Lung (tissue), 12 donors: Measurements from ENCODE around the gene CDC6. TPM values are rescaled to one million over a fixed set of nuclear protein-coding genes. Genes with fewer than 3 reads are reported as not detected.
"Not testable (repeated sequence)": the region's sequence is repeated elsewhere in the genome, so short reads cannot be mapped to it uniquely, and the experiment has no call there.

Source experiments
- ATAC-seq: fragments of 200-7000 bp; cut with Tn5 transposase; one replicate; pipeline ENCODE4 v1.9.1; 2020; ENCODE audit warnings: moderate number of reproducible peaks; ENCODE audit not compliant: insufficient read depth, low FRiP score
- DNase-seq, 3 donors: peaks; one replicate each; pipeline ENCODE4 v3.0.0-alpha.2; 2013 to 2017
- H3K27ac ChIP-seq, 2 donors: one replicate each; pipeline ENCODE4 v1.5.1; 2013; ENCODE audit warnings: mild to moderate bottlenecking in 2 of 2, moderate library complexity in 2 of 2, control low read depth in 1 of 2, inconsistent platforms in 1 of 2, low read depth in 1 of 2, low read length in 1 of 2
- H3K27me3 ChIP-seq, 3 donors: one replicate each; pipeline ENCODE4 v1.5.1; 2013; ENCODE audit warnings: low read length in 2 of 3; ENCODE audit not compliant: control insufficient read depth in 3 of 3, insufficient read depth in 3 of 3
- H3K36me3 ChIP-seq, 4 donors: one replicate each; pipeline ENCODE4 v1.5.1; 2013; ENCODE audit warnings: low read length in 4 of 4, mild to moderate bottlenecking in 1 of 4, moderate library complexity in 1 of 4; ENCODE audit not compliant: control insufficient read depth in 4 of 4, insufficient read depth in 4 of 4
- H3K4me1 ChIP-seq, 5 donors: one replicate each; pipeline ENCODE4 v1.5.1; 2013; ENCODE audit warnings: low read length in 5 of 5, mild to moderate bottlenecking in 2 of 5, moderate library complexity in 1 of 5; ENCODE audit not compliant: control insufficient read depth in 5 of 5, insufficient read depth in 5 of 5
- H3K4me3 ChIP-seq: one replicate; pipeline ENCODE4 v1.5.1; 2013; ENCODE audit warnings: mild to moderate bottlenecking, control low read depth, moderate library complexity
- H3K9ac ChIP-seq, 2 donors: one replicate each; pipeline ENCODE4 v1.5.1; 2013; ENCODE audit warnings: low read length in 2 of 2, control low read depth in 1 of 2; ENCODE audit not compliant: insufficient read depth in 1 of 2
- H3K9me3 ChIP-seq, 4 donors: one replicate each; pipeline ENCODE4 v1.5.1; 2013; ENCODE audit warnings: low read length in 3 of 4, mild to moderate bottlenecking in 1 of 4, moderate library complexity in 1 of 4; ENCODE audit not compliant: control insufficient read depth in 4 of 4, insufficient read depth in 3 of 4
- WGBS, 2 donors: extraction: QIAGEN DNeasy Blood & Tissue Kit; methylation state at CpG; one replicate each; pipeline ENCODE4 v1.1.7; 2013; 5-methylcytosine and 5-hydroxymethylcytosine counted together
- polyA plus RNA-seq, 2 donors: library from polyadenylated mRNA; stranded (reverse); fragments of 200-250 nt; gene quantifications; one replicate each; pipeline ENCODE4 v1.2.1, GENCODE V29; 2013
- total RNA-seq, 2 donors: library from RNA; depleted of rRNA in 1 of 2; stranded (reverse); fragments of >200 nt in 1 of 2; gene quantifications; one replicate each; pipeline ENCODE4 v1.2.1, GENCODE V29; 2014 to 2021
- TF ChIP-seq, protein P1 (sequence below): IDR thresholded peaks from 2 replicates; pipeline ENCODE4 v1.5.1; 2012; ENCODE audit warnings: mild to moderate bottlenecking; ENCODE audit errors: control extremely low read depth, extremely low read depth
- donor health status: control.
- donor health status: control.
- donor health status: Bipolar disorder and iron deficiency.
- donor health status: healthy.
- donor health status: DM: yes; HTN: yes; CAD: no.

CDC6 gene
- total and polyA plus RNA-seq, 4 donors: 3.3 to 6.0 (median 5.6) TPM

DNA sequence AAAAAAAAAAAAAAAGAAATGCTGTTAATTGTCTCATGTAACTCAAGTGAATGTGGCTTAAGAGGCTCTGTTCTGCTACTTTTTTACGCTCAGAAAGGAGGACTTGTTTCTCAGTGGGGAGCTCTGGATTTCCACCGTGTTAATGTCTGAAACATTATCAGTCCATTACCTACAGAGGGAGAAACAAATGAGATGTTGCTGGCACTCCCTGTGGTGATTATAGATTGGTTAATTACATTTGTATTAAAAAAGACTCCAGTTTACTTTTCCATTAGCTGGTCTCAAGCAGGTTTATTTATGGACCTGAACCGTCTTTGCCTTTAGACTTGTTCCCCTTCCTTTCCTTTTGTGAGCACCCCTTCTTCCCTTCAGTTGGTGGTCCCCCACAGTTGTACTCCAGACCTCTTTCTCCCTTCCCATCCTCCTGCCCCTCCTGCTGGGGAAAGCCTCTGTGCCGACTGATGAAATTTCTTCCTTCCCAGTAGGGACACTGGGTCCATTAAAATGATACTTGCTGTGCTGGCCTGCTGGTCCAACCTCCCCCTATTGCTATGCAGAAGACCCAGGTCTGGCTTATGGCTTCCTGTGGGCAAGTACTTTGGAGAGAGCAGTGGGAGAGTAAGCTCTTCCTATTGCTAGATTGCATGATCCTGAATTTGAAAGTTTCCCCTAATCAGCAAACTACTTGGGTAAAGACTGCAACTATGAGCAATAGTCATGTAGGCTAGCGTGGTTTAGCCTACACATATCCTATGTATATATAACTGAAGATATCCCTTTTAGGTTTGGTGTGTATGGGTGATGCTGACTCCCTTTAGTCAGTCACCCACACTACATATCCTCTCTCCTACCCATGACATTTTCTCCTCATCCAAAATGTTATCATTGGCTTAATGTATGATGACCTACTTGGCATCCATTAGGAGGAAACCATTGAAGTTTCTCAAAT lies 8.1 kb downstream of the CDC6 start:
- ATAC-seq (no peak), DNase-seq (no peak)
- WGBS, 2 donors: 85 to 87% methylated on average over 5 of the region's 5 CpGs
- peaks cover 0 to 6% (median 3%) of the 10 kb centered on the region in 4 donors for H3K36me3 ChIP-seq
- no peak overlapping the region for H3K27ac ChIP-seq
- no peak overlapping the region for H3K9ac ChIP-seq
- no peaks in the 10 kb centered on the region for H3K27me3 ChIP-seq
- TF ChIP-seq, protein P1, sequence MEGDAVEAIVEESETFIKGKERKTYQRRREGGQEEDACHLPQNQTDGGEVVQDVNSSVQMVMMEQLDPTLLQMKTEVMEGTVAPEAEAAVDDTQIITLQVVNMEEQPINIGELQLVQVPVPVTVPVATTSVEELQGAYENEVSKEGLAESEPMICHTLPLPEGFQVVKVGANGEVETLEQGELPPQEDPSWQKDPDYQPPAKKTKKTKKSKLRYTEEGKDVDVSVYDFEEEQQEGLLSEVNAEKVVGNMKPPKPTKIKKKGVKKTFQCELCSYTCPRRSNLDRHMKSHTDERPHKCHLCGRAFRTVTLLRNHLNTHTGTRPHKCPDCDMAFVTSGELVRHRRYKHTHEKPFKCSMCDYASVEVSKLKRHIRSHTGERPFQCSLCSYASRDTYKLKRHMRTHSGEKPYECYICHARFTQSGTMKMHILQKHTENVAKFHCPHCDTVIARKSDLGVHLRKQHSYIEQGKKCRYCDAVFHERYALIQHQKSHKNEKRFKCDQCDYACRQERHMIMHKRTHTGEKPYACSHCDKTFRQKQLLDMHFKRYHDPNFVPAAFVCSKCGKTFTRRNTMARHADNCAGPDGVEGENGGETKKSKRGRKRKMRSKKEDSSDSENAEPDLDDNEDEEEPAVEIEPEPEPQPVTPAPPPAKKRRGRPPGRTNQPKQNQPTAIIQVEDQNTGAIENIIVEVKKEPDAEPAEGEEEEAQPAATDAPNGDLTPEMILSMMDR: no peak
- H3K9me3 ChIP-seq: no peaks in the 10 kb centered on the region
- no peak overlapping the region for H3K4me3 ChIP-seq
- H3K4me1 ChIP-seq: peaks cover 0 to 8% (median 0%) of the 10 kb centered on the region in 5 donors

- Histone ChIP-seq H3K4me1 (peaks cover 0 to 8% (median 0%) of the 10 kb centered on the region in 5 donors), H3K9me3 (no peaks in the 10 kb centered on the region), H3K9ac (no peak overlapping the region), H3K36me3 (peaks cover 0 to 4% (median under 1%) of the 10 kb centered on the region in 4 donors), H3K27me3 (no peaks in the 10 kb centered on the region), H3K4me3 (no peak overlapping the region), H3K27ac (no peak overlapping the region)
- no peak for DNase-seq
- TF ChIP-seq, protein P1: no peak
- ATAC-seq: no peak
- 89 to 92% methylated on average over 2 of the region's 2 CpGs for WGBS, 2 donors
Observed at GRCh38 chr17:40297511-40297910, 9.8 kb downstream of the CDC6 start.

DNA sequence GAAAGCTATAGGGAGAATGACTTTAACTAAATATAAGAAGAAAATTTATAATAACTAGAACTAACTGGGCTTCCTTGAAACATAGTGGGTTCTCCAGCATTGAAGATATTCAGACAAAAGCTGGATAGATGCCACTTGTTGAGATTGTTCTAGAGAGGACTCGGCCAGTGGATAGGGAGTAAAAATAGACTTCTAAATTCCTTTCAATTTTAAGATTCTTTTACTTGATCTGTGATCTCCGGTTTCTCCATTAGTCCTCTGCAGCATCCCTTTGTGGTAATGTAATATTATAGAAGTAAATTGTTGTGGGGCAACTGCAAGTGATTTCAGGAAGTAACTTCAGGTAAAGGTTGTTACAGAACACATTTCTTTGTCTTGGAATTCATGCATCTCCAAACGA lies 11.0 kb downstream of the CDC6 start:
- Histone ChIP-seq H3K4me3 (no peak overlapping the region), H3K9me3 (no peaks in the 10 kb centered on the region), H3K4me1 (peaks cover 2 to 12% (median 7%) of the 10 kb centered on the region in 5 donors), H3K36me3 (peaks cover 0 to 4% (median under 1%) of the 10 kb centered on the region in 4 donors), H3K9ac (no peak overlapping the region), H3K27me3 (no peaks in the 10 kb centered on the region), H3K27ac (no peak overlapping the region)
- DNase-seq (no peak), ATAC-seq (no peak)
- TF ChIP-seq, protein P1: no peak
- WGBS, 2 donors: 50 to 64% methylated on average over 3 of the region's 3 CpGs

DNA sequence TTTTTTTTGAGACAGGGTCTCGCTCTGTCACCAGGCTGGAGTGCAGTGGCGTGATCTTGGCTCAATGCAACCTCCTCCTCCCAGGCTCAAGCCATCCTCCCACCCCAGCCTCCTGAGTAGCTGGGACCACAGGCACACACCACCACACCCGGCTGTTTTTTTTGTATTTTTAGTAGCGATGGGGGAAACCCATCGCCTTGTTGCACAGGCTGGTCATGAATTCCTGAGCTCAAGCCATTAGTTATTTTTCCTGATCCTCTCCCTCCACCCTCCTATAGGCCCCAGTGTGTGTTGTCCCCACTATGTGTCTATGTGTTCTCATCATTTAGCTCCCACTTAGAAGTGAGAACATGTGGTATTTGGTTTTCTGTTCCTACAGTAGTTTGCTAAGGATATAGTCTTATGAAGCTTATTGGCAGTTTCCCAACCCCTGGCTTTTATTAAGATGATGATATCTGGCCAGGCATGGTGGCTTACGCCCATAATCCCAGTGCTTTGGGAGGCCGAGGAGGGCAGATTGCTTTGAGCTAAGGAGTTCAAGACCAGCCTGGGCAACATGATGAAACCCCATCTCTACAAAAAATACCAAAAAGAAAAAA lies 11.6 kb downstream of the CDC6 start:
- ATAC-seq, H3K4me3 ChIP-seq, H3K36me3 ChIP-seq, DNase-seq, H3K9me3 ChIP-seq, H3K27me3 ChIP-seq, H3K9ac ChIP-seq, H3K27ac ChIP-seq: not testable (repeated sequence)
- WGBS, 2 donors: 89 to 95% methylated on average over 7 of the region's 7 CpGs
- peaks cover 2 to 17% (median 8%) of the 10 kb centered on the region in 5 donors for H3K4me1 ChIP-seq
